ENCODE data around the gene COG5.

Gene COG5

GRCh38 chr7:107505362-107505761 is 58.4 kb downstream of the COG5 start:
- no peak for DNase-seq

DNA sequence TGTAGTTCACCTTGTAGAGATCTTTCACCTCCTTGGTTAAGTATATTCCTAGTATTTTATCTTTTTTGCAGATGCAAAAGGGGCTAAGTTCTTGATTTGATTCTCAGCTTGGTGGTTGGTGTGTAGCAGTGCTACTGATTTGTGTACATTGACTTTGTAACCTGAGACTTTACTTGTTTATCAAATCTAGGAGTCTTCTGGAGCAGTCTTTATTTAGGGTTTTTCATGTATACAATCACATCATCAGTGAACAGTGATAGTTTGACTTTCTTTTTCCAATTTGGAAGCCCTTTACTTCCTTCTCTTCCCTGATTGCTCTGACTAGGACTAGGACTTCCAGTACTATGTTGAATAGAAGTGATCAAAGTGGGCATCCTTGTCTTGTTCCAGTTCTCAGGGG is 60.0 kb downstream of the COG5 start:
- no peak for DNase-seq

DNA sequence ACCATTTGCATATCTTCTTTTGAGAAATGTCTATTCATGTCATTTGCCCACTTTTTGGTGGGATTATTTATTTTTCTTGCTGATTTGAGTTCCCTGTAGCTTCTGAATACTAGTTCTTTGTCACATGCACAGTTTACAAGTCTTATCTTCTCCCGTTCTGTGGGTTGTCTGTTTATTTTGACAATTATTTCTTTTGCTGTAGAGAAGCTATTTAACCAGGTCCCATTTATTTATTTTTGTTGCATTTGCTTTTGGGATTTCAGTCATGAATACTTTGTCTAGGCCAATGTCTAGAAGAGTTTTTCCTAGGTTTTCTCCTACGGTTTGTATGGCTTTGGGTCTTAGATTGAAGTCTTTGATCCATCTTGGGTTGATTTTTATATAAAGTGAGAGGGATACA is 60.9 kb downstream of the COG5 start:
- DNase-seq, result no peak

- DNase-seq, result no peak
Observed at GRCh38 chr7:107502154-107502553, 61.6 kb downstream of the COG5 start.

DNA sequence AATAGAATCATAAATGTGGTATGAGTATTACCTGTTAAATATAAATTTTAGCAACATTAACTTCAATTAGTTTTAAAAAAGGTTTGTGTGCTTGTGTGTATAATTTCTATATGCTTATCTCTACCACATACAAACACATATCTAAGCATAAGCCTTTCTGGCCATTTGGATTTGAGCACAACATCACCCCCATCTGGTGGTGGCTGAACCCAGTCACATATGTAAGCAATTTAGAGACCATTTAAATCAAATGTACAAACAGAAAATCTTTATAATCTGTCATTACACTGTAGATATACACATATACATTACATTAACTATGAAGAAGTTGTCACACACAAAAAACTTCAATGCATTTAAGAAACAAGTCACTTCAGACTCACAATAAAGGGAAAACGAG is 62.1 kb downstream of the COG5 start:
- no peak for DNase-seq

DNA sequence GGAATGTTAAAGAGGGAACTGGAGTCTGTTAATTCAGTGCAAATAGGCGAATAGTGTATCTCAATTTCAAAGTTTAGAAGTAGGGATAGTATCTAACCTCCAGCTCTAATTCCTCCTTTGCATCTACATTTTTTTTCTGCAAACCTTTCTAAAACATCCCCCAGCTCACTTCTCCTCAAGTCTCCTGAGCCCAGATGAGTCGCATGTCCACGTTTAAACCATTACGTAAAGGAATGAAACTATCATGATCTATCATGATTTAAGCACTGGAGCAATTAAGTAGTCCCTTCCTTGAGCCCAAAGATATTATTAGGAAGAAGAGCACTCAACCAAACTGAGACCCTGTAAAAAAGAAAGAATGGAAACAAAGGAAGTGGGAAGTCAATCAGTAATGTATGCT is 64.0 kb downstream of the COG5 start:
- DNase-seq, result no peak

DNA sequence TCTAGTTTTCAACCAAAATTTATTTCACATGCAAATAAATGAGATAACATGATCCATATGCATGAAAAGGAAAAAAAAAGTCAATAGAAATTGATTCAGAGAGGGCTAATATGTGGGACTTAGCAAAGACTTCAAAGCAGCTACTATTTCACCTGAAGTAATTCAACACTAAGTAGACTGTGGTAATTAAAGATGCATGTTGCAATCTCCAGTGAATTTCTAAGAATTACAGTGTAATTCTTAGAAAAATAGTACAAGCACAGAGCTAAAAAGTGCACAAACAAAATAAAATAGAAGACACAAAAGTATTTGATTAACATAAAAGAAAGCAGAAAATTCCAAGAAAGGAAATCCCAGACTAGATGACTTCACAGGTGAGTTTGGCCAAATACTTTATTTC is 68.2 kb downstream of the COG5 start:
- DNase-seq, result no peak

- DNase-seq, result no peak
Observed at GRCh38 chr7:107494884-107495283, 68.8 kb downstream of the COG5 start.

GRCh38 chr7:107494315-107494751 is 69.4 kb downstream of the COG5 start:
- no peak for DNase-seq

GRCh38 chr7:107492875-107493274 is 70.8 kb downstream of the COG5 start:
- DNase-seq, result no peak

- no peak for DNase-seq
Observed at GRCh38 chr7:107486041-107486440, 77.7 kb downstream of the COG5 start.

DNA sequence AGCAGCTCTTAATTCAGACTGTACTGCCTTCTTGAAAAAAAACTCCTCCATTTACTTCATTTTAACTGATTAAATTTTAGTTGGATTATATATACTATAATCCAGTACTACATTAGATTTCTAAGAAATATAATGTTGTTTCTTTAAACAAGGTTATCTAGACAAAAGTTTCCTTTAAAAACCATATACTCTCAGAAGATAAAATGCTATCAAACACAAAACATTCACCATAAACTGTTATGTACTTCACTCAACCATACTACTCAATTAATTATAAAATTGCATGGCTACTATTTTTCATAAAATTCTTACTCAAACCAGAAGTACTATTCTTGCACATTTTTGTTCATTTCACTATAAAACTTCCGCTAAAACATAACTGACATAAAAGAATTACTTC is 81.1 kb downstream of the COG5 start:
- DNase-seq, result no peak

GRCh38 chr7:107480932-107481331 is 82.8 kb downstream of the COG5 start:
- DNase-seq, result no peak

DNA sequence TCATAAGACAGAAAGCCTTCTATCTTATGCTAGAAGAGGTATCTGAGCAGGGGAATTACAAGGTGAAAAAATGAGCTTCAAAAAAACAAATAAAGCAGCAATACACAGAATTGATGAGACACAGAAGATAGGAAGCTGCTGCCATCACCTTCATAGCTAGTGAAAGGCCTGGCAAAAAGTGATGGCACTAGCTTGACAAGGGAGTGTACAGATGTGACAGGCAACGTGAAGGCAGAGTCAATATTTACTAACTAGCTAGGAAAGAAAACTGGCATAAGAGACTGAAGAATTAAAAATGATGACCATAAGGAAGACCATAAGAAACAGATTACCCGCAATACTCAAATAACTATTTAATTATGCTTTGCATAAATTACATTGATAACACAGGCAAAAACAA is 84.4 kb downstream of the COG5 start:
- DNase-seq, result no peak

- DNase-seq, result no peak
Observed at GRCh38 chr7:107474104-107474521, 89.6 kb downstream of the COG5 start.

DNA sequence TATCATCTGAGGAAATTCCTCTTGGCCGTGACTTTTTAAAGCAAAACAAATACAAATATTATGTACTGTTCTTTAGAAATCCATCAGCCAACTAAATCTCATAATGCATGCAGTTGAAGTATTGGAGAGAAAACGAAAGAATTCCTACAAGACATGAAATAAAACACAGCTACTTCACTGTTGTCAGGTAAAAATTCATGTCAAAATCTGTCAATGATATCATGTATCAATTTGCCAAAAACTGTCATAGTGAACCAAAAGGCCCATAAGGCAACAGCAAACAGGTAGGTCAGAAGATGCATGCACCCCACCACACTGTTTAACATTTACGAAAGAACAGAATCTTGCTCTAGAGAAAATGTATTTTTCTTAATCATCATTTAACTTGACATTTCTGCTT is 91.6 kb downstream of the COG5 start:
- no peak for DNase-seq

DNA sequence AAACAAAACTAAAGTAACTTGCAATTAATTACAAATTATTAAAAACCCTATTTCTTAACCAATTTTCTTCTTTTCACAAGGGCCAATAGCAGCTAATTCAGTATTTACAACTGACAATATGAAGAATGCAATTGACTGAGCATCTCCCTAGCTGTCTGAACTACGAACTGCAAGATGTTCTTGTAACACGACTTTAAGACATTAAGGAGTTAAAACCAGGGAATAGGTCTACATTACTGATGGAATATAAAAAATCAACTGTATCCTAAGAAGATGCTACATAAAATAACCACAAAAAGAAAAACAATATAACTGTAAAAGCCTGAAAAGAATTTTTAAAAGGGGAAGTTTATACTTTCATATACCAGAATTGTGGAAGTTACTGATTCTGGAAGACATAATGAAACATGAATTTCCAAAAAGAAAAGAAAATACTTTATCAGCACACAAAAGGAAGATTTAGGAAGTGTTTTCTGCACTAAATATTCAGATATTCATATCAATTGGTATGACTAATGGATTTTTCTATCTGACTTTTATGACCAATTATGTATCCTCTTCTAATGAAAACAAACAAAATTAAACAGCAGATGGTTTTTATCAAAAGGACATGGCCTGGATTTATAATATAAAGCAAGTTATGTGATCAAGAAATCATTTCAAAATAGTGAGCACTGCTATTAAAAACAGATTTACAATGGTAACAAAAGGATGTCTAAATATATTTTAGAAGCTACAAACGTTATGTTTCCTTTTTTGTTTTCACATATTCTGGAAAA is 92.2 kb downstream of the COG5 start:
- no peak for DNase-seq

DNA sequence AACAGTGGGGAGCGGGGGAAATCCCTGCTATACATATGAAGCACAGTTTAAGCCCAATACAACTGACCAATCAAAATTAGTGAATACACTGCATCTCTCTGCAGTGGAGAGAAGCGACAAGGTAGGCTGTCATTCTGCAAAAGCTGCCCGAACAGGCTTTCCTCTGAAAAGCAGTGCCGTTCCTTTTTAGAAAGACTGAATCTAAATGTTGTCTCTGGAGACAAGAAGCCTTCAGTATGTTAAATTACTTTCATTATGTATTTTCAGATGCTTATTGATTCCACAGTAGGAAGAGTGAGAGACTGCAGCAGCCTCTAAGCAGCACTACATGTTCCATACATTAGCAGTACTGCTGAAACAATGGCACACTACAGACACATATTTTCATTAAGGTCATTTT is 93.8 kb downstream of the COG5 start, which contains the start of gene GPR22:
TSS of gene GPR22 (plus strand) at position 129 of the 400 bp plus-strand sequence. CDS start 4,004 bp downstream, outside the sequence.
- no peak for DNase-seq

DNA sequence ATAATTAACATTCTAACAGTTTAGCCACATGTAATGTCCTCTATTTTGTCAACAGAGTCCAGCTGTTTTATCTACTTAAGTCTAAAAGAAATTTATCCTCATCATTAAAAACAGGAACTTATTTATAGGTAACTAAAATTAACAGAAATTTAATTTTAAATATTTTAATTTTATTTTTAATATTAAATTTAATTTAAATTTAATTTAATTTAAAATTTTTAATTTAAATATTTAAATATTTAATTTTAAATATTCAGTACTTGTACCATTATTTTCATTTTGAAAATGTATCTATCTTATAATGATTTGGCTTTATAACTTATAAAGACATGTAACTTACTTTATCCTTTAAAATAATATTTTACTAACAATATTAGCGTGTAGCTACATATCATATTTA is 94.9 kb downstream of the COG5 start:
- DNase-seq, result no peak

- DNase-seq, result no peak
Observed at GRCh38 chr7:107467972-107468371, 95.7 kb downstream of the COG5 start.

DNA sequence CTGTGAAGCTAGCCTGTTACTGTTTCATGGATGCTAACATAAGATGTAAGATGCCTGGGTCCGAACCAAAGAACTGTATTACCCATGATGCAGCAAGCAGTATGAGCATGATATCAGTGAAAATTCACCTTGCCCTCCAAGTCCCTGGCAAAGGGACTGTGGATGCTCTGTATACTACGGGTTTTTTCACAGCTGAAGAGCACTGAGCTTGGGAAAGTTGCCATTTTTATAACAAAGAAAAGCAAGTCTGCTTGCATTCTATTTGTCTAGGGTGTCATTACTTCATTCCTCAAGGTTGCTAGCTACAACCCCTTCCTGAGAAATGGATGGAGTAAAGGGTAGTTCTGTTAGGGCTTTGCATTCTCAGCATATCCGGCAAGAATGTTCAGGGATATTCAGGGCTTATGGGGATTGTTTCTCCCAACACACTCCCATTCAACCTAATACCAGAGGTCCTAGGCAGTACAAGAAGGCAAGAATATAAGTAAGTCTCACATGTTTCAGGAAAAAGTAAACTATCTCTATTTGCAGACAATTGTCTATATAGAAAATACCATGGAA is 99.0 kb downstream of the COG5 start:
- no peak for DNase-seq

GRCh38 chr7:107463139-107464078 is 100.3 kb downstream of the COG5 start:
- DNase-seq, result no peak

- DNase-seq, result no peak
Observed at GRCh38 chr7:107461938-107462533, 101.7 kb downstream of the COG5 start.

Data from T1000 (cell line).